Caco-2 (cell line): ENCODE measurements around the gene NYAP1. TPM values are rescaled to one million over a fixed set of nuclear protein-coding genes. Genes with fewer than 3 reads are reported as not detected.
"Not testable (repeated sequence)": the region's sequence is repeated elsewhere in the genome, so short reads cannot be mapped to it uniquely, and the experiment has no call there.

Source experiments
- BruUV-seq: library from RNA; stranded (reverse); fragments of 400-500 nt; replicated peaks from 2 replicates; lab custom pipeline; 2021; lab: Mats Ljungman, UMichigan
- CTCF ChIA-PET: fragments of 300-600 bp; sonication (Branson Sonifier 250); formaldehyde crosslinking; loops from one replicate; lab custom pipeline; 2022; ENCODE audit warnings: antibody characterized with exemption; lab: Charles Lee
- POLR2A ChIA-PET: fragments of 300-600 bp; sonication (Branson Sonifier 250); formaldehyde crosslinking; loops from one replicate; lab custom pipeline; 2022; ENCODE audit warnings: antibody characterized with exemption; lab: Charles Lee
- DNase-seq, 2 experiments: peaks; one replicate each; pipeline versions ENCODE4 v3.0.0 to v3.0.0-alpha.2; 2020 to 2022
- H3K27me3 ChIP-seq: replicated peaks from 2 replicates; pipeline ENCODE4 v1.6.0; 2011; ENCODE audit warnings: low read length; ENCODE audit not compliant: control insufficient read depth, insufficient read depth
- H3K36me3 ChIP-seq: 2 replicates; pipeline ENCODE4 v1.5.1; 2011; ENCODE audit warnings: low read length; ENCODE audit not compliant: control insufficient read depth, insufficient read depth
- H3K4me1 ChIP-seq: fragments of 250-450 bp; sonication (Bioruptor Pico); 2 replicates; pipeline ENCODE4 v1.5.1; 2020; ENCODE audit warnings: mild to moderate bottlenecking
- H3K4me3 ChIP-seq: 2 replicates; pipeline ENCODE4 v1.5.1; 2011; ENCODE audit warnings: low read depth, mild to moderate bottlenecking, control low read depth, low read length
- H3K9me3 ChIP-seq: fragments of 250-450 bp; sonication (Bioruptor Pico); 2 replicates; pipeline ENCODE4 v1.5.1; 2020; ENCODE audit warnings: mild to moderate bottlenecking, moderate library complexity
- H3K27ac Mint-ChIP-seq: one replicate; pipeline ENCODE4 v1.8.0; 2022; ENCODE audit warnings: mixed read lengths; ENCODE audit not compliant: unreplicated experiment
- H3K27me3 Mint-ChIP-seq: one replicate; pipeline ENCODE4 v1.8.0; 2022; ENCODE audit warnings: mixed read lengths; ENCODE audit not compliant: insufficient read depth, unreplicated experiment
- H3K36me3 Mint-ChIP-seq: one replicate; pipeline ENCODE4 v1.8.0; 2022; ENCODE audit warnings: mild to moderate bottlenecking, mixed read lengths; ENCODE audit not compliant: insufficient read depth, unreplicated experiment
- H3K4me1 Mint-ChIP-seq: one replicate; pipeline ENCODE4 v1.8.0; 2022; ENCODE audit warnings: low read depth, mixed read lengths; ENCODE audit not compliant: unreplicated experiment
- H3K4me3 Mint-ChIP-seq: one replicate; pipeline ENCODE4 v1.8.0; 2022; ENCODE audit warnings: mild to moderate bottlenecking, moderate library complexity, mixed read lengths; ENCODE audit not compliant: unreplicated experiment
- H3K9me3 Mint-ChIP-seq: one replicate; pipeline ENCODE4 v1.8.0; 2022; ENCODE audit warnings: mixed read lengths; ENCODE audit not compliant: unreplicated experiment
- intact Hi-C: fragments of 100-400 bp; cut with micrococcal nuclease; formaldehyde crosslinking; loops from one replicate; pipeline ENCODE4 v1.10.0; 2022; ENCODE audit not compliant: unreplicated experiment
- total RNA-seq: library from RNA; stranded (reverse); gene quantifications from 2 replicates; pipeline ENCODE4 v1.2.3, GENCODE V29; 2022
- TF ChIP-seq, protein P1 (sequence below), 2 experiments: fragments of 200-600 bp in 1 of 2; IDR thresholded peaks; 1 replicate in 1 of 2; 2 replicates in 1 of 2; pipeline versions ENCODE4 v1.5.1 to v1.8.0; 2011 to 2022; ENCODE audit warnings: antibody characterized with exemption in 1 of 2, control low read depth in 1 of 2, inconsistent platforms in 1 of 2, low read depth in 1 of 2, low read length in 1 of 2, mild to moderate bottlenecking in 1 of 2, moderate library complexity in 1 of 2; ENCODE audit not compliant: insufficient read depth in 1 of 2, severe bottlenecking in 1 of 2, unreplicated experiment in 1 of 2

The NYAP1 gene
- total RNA-seq, 1 experiment from 2014 or later: 1.3 TPM

DNA sequence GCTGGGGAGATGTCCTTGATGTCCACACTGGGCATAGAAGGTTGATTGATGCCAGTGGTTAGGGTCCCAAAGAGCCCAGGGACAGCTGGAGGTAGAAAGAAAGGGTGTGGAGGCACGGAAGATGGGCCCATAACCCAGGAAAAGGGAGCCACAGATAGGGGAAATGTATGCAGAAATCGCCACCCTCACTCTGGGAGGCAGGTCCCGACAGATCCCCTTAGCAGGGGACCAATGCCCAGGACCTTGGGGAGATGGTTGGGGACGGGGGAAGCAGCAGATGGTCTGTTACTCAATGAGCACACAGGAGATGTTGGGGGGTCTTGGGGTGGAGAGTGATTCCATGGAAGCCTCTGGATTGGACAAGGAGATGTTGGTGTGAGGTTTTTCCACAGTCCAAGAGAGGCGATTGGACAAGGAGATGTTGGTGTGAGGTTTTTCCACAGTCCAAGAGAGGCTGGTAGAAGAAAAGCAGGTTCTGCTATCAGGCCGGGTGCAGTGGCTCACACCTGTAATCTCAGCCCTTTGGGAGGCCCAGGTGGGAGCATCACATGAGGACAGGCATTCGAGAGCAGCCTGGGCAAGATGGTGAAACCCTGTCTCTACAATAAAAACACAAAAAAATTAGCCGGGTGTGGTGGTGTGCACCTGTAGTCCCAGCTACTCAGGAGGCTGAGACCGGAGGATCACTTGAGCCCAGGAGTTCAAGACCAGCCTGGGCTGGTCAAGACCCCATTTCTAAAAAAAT lies 40.5 kb upstream of the NYAP1 start:
- H3K9me3 Mint-ChIP-seq: no peaks in the 10 kb centered on the region
- peaks cover 13% of the 10 kb centered on the region for H3K4me1 ChIP-seq
- no peaks in the 10 kb centered on the region for H3K9me3 ChIP-seq
- no peaks in the 10 kb centered on the region for H3K36me3 ChIP-seq
- CTCF ChIA-PET: no interaction called here
- H3K27me3 Mint-ChIP-seq: no peaks in the 10 kb centered on the region
- POLR2A ChIA-PET: interaction anchor here (0.6 kb wide), 1 partner anchor 971 kb away, joined by 6 read pairs; no protein-coding TSS in a partner anchor
- no TSS peak for BruUV-seq
- H3K27ac Mint-ChIP-seq: no peak overlapping the region
- H3K4me1 Mint-ChIP-seq: no peaks in the 10 kb centered on the region
- H3K4me3 Mint-ChIP-seq: no peak overlapping the region
- no peaks in the 10 kb centered on the region for H3K27me3 ChIP-seq
- TF ChIP-seq, protein P1, sequence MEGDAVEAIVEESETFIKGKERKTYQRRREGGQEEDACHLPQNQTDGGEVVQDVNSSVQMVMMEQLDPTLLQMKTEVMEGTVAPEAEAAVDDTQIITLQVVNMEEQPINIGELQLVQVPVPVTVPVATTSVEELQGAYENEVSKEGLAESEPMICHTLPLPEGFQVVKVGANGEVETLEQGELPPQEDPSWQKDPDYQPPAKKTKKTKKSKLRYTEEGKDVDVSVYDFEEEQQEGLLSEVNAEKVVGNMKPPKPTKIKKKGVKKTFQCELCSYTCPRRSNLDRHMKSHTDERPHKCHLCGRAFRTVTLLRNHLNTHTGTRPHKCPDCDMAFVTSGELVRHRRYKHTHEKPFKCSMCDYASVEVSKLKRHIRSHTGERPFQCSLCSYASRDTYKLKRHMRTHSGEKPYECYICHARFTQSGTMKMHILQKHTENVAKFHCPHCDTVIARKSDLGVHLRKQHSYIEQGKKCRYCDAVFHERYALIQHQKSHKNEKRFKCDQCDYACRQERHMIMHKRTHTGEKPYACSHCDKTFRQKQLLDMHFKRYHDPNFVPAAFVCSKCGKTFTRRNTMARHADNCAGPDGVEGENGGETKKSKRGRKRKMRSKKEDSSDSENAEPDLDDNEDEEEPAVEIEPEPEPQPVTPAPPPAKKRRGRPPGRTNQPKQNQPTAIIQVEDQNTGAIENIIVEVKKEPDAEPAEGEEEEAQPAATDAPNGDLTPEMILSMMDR (IDR thresholded peaks at IDR 0.05; ENCODE audit: insufficient read depth in 1 of 2, low read depth in 1 of 2, low read length in 1 of 2, severe bottlenecking in 1 of 2, unreplicated experiment in 1 of 2): no peak
- no peak overlapping the region for H3K4me3 ChIP-seq
- H3K36me3 Mint-ChIP-seq: no peaks in the 10 kb centered on the region
- DNase-seq: no peak
- intact Hi-C loops: no loop called here

- intact Hi-C loops: no loop called here
- Mint-ChIP-seq H3K4me3 (no peak overlapping the region), H3K4me1 (no peaks in the 10 kb centered on the region), H3K9me3 (no peaks in the 10 kb centered on the region), H3K27ac (peak overlapping the region; percentile 37), H3K36me3 (no peaks in the 10 kb centered on the region), H3K27me3 (no peaks in the 10 kb centered on the region)
- DNase-seq: no peak
- Histone ChIP-seq H3K4me3 (no peak overlapping the region), H3K4me1 (peaks cover 13% of the 10 kb centered on the region), H3K9me3 (no peaks in the 10 kb centered on the region), H3K36me3 (no peaks in the 10 kb centered on the region), H3K27me3 (no peaks in the 10 kb centered on the region)
- TF ChIP-seq, protein P1 (IDR thresholded peaks at IDR 0.05; ENCODE audit: insufficient read depth in 1 of 2, low read depth in 1 of 2, low read length in 1 of 2, severe bottlenecking in 1 of 2, unreplicated experiment in 1 of 2): no peak
- BruUV-seq: no TSS peak
- ChIA-PET CTCF (interaction anchor here (1.3 kb wide), 1 partner anchor 16 kb away, joined by 6 read pairs; the partner anchor contains the start of gene ZCWPW1), POLR2A (interaction anchor here (0.5 to 1.6 kb wide), 2 partner anchors 8 to 16 kb away, joined by 5 to 6 read pairs; partner anchors contain the start of genes PPP1R35 and ZCWPW1)
Measured at GRCh38 chr7:100444311-100445278, 39.1 kb upstream of the NYAP1 start.

- no TSS peak for BruUV-seq
- POLR2A ChIA-PET: no interaction called here
- Histone ChIP-seq H3K4me3 (no peak overlapping the region), H3K4me1 (peaks cover 13% of the 10 kb centered on the region), H3K27me3 (no peaks in the 10 kb centered on the region), H3K9me3 (no peaks in the 10 kb centered on the region), H3K36me3 (no peaks in the 10 kb centered on the region)
- H3K4me1 Mint-ChIP-seq: no peaks in the 10 kb centered on the region
- TF ChIP-seq, protein P1 (IDR thresholded peaks at IDR 0.05; ENCODE audit: insufficient read depth in 1 of 2, low read depth in 1 of 2, low read length in 1 of 2, severe bottlenecking in 1 of 2, unreplicated experiment in 1 of 2): no peak
- H3K27ac Mint-ChIP-seq: no peak overlapping the region
- intact Hi-C loops: no loop called here
- H3K4me3 Mint-ChIP-seq: no peak overlapping the region
- no peaks in the 10 kb centered on the region for H3K9me3 Mint-ChIP-seq
- no peaks in the 10 kb centered on the region for H3K27me3 Mint-ChIP-seq
- H3K36me3 Mint-ChIP-seq: peaks cover 10% of the 10 kb centered on the region
- no peak for DNase-seq
- CTCF ChIA-PET: interaction anchor here (1.2 kb wide), 1 partner anchor 8 kb away, joined by 3 read pairs; no protein-coding TSS in a partner anchor
Measured at GRCh38 chr7:100446040-100446439, 37.7 kb upstream of the NYAP1 start.

DNA sequence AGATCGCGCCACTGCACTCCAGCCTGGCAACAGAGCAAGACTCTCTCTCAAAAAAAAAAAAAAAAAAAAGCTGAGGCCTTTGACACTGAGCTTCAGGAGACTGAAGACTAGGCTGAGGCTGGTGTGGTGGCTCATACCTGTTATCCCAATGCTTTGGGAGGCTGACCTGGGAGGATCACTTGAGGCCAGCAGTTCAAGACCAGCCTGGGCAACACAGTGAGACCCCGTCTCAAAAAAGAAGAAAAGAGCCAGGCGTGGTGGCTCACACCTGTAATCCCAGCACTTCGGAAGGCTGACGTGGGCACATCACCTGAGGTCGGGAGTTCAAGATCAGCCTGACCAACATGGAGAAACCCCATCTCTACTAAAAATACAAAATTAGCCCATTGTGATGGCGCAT lies 36.4 kb upstream of the NYAP1 start:
- H3K9me3 ChIP-seq, intact Hi-C loops, H3K4me1 Mint-ChIP-seq, H3K9me3 Mint-ChIP-seq, H3K36me3 ChIP-seq, H3K27me3 Mint-ChIP-seq, BruUV-seq, H3K27me3 ChIP-seq, H3K4me3 Mint-ChIP-seq, H3K4me3 ChIP-seq, DNase-seq, H3K27ac Mint-ChIP-seq: not testable (repeated sequence)
- peaks cover 11% of the 10 kb centered on the region for H3K36me3 Mint-ChIP-seq
- CTCF ChIA-PET: interaction anchor here (0.6 kb wide), 3 partner anchors 11 to 114 kb away, joined by 3 to 6 read pairs (median 3); no protein-coding TSS in a partner anchor
- H3K4me1 ChIP-seq: peaks cover 13% of the 10 kb centered on the region
- POLR2A ChIA-PET: interaction anchor here (0.9 to 1.0 kb wide), 2 partner anchors 11 to 18 kb away, joined by 7 to 8 read pairs; partner anchors contain the start of gene ZCWPW1
